NK-92 (cell line): ENCODE results near the gene POLD2.
A peak's percentile ranks its signal among the peaks of the same experiment; 100 is the strongest.
"Not testable (repeated sequence)": the region's sequence is repeated elsewhere in the genome, so short reads cannot be mapped to it uniquely, and the experiment has no call there.

Source experiments
- DNase-seq: peaks from one replicate; lab custom pipeline; 2025; ENCODE audit not compliant: unreplicated experiment; lab: John Stamatoyannopoulos, UW

The POLD2 gene

DNA sequence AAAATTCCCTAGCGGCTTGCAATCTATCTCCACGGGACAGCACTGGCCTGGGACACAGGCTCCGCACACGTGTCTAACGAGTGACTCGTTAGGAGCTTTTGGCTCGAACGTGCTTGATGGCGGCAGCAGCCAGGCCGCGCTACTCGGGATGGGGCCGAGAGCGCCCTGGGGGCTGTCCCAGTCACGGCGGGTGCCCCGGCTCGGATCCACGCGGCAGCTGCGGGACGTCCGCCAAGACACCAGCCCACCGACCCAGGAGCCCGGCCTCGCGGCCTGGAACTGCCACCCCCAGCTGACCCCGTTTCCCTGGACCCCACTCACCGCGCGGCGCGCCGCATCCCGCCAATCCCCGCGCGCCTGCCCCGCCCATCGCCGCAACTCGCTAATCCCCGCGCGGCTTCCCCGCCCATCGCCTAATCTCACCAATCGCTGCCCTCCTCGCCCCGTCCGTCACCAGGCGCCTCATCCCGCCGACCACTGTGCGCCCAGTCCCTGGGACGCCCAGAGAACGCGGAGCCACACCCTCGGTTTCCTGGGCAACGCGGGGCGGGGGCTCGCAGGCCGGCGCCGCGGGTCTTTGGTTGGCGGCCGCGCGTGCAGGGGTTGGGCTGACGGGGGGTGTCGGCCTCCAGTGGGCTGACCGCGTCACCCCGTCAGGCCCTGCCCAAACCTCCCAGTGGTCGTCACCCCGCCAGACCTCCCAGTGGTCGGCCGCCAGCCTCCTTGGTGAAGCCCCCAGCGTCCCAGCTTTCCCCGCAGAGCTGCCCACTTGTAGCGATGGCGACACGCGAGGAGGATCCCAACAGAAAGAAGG lies at the start of gene POLD2:
TSS of gene POLD2 (minus strand) at position 359 of the 814 bp plus-strand sequence. CDS start 1,495 bp downstream, outside the sequence.
- DNase-seq, result peak; percentile 75

DNA sequence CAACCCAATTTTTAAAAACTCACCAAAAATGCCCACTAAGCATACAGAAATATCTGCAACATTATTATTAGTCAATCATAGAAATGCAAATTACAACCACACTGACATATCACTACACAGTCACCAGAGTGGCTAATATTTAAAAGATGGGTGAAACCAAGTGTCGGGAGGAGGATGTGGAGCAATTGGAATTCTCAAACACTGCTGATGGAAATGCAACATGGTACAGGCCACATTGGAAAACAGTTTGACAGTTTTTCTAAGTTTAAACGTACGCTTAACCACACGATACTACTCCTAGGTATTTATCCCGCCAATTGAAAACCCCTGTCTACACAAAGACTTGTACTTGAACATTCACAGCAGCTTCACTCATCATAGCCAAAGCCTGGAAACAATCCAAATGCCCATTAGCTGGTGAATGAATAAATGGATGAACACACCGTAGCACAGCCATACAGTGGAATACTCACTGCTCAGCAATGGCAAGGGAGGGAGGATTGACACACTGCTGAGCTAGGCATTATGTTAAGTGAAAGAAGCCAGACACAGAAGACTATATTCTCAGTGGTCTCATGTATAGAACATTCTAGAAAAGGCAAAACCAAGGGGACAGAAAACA lies 49.6 kb upstream of the POLD2 start:
- no peak for DNase-seq

DNA sequence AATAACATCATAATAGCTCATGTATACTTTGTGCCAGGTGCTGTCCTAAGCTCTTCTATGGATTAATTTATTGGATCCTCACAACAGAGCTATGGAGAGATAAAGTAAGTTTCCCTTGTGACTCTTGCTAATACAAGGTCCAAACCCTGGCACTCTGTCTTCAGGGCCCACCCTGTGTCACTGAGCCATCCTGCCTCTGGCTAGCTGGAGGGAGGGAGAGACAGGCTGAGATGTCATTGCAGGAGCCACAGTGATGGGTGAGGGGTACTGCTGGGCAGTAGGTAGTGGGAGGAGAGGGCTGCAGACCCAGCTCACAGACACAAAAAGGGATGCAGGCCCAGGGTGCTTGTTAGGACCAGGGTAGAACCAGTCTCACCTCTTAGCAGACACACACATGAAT lies 49.0 kb upstream of the POLD2 start:
- no peak for DNase-seq

DNA sequence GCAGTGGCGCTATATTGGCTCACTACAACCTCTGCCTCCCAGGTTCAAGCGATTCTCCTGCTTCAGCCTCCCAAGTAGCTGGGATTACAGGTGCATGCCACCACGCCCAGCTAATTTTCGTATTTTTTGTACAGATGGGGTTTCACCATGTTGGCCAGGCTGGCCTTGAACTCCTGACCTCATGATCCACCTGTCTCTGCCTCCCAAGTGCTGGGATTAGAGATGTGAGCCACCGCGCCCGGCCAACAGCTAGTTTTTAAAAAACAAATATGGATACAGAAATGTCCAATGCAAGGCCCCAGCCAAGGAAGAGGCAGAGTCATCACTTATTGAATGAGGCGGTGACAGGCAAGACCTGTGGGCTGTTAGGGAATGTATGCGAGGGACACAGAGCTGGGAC lies 48.6 kb upstream of the POLD2 start:
- not testable (repeated sequence) for DNase-seq

DNA sequence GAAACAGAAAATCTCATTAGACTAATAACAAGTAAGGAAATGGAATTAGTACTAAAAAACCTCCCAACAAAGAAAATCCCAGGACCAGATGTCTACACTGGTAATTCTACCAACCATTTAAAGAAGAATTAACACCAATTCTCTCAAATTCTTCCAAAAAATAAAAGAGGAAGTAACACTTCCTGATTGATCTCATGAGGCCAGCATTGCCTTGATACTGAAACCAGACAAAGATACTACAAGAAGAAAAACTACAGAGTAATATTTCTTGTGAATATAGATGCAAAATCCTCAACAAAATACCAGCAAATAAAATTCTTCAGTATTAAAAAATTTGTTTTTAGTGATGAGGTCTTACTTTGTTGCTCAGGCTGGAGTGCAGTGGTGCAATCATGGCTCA lies 44.6 kb upstream of the POLD2 start:
- DNase-seq, result no peak

DNA sequence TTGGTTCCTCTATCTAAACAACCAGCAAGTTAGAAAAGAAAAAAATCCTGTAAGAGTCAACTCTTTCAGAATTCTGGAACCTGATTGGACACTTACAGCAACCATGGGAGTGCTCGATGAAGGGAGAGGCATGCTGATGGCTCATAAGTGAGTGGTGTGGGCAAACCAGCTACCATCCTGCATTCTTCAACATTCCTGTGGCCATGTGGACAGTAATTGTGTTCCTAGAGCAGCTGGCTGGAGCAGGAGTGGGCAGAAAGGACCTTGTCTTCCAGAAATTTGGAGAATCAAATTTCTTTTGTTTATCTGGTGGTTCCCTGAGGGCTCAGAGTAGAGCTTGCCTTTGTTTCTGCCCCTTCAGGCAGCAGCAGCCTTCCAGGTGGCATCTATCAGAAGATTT lies 40.2 kb upstream of the POLD2 start:
- DNase-seq, result no peak

DNA sequence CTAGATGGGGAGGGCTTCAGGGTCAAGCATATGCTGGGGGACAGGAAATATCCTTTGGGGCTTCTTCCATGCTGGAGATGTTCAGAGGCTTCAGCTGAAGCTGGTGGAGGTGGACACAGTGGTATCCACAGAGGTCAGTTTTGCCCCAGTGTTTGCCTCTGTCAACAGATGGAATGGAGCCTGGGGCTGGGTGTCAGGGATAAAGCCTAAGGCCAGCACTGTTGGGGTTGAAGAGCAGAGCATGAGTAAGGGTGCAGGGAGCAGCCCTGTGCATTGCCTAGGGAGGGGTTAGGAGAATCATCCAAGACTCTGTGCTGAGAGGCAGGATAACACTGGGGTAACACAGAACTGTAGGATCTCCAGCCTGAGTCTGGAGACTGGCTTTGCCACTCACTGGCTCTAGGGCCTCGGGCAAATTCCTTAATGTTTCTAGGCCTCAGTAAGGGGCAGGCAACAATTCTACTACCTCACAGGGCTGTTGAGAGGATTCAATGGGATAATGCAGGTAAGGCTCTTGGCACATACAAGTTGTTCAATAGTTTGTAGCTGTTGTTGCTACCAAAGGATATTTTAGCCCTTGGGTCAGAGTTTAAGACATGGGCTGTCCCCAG lies 39.5 kb upstream of the POLD2 start:
- DNase-seq, result no peak

DNA sequence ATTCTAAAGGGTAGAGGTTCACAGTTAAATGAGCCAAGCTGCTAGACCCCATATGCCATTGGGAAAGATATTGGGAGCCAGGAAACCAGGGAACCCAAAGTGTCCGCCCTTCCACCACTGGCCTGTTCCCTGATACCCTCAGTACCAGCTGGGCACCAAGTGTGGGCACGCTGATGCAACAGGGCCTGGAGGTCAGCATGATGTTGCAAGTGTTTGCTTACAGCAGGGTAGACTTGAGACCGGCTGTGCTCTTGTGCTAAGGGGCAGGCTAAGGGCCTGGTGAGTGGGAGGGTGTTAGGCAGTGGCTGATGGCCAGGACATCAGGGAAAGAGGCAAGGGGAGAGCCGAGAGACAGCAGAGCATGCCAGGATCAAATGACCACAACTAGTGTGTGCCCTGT lies 38.8 kb upstream of the POLD2 start:
- no peak for DNase-seq

DNA sequence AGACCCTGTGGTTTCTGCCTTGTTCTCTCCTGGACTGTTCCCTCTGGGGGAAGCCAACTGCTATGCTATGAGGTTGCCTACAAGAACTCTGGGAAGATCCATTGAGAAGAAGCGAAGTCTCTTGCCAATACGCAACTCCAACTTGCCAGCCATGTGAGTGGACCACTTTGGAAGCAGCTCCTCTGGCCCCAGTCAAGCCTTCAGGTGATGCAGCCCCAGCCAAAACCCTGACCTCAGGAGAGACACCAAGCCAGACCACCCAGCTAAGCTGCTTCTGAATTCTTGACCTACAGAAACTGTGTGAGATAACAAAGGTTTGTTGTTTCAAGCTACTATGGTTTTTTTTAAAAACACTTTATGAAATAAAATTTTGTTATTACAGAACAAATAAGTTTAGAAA lies 38.0 kb upstream of the POLD2 start:
- DNase-seq, result no peak

DNA sequence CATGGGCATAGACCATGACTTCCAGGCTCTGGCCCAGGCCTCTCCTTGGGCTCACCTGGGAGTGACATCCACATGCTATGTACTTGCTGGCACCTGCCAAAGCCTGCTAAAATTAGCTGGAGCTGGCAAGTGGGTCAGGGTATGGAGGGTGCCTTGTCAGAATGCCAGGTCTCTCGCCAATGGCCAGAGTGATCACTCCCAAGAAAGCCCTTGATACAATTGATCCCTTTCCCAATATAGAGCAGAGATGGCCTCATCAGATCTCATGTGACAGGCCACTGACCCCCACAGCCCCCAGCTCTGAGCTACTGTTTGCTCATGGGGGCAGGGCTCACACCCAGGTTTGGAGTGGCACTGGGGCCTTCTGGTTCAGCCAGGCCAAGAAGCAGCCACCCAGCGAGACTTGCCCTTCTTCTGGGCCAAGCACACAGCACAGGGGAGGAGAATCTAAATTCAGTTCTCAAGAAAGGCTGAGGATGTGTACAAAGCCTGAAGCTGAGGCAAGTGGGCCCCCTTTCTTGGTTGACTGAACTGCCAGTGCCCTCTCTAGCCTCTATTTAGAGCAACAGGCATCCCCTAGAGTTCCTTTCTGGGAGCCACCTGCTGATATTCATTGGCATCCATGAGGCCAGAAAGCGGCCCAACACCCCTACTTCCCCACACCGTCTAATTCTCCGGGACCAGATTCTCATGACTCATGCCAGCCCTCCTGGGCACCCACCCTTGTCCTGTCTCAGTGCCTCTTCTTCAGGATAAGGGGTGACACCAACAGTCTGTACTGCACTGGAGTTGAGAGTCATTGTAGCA lies 36.7 kb upstream of the POLD2 start:
- DNase-seq, result no peak

DNA sequence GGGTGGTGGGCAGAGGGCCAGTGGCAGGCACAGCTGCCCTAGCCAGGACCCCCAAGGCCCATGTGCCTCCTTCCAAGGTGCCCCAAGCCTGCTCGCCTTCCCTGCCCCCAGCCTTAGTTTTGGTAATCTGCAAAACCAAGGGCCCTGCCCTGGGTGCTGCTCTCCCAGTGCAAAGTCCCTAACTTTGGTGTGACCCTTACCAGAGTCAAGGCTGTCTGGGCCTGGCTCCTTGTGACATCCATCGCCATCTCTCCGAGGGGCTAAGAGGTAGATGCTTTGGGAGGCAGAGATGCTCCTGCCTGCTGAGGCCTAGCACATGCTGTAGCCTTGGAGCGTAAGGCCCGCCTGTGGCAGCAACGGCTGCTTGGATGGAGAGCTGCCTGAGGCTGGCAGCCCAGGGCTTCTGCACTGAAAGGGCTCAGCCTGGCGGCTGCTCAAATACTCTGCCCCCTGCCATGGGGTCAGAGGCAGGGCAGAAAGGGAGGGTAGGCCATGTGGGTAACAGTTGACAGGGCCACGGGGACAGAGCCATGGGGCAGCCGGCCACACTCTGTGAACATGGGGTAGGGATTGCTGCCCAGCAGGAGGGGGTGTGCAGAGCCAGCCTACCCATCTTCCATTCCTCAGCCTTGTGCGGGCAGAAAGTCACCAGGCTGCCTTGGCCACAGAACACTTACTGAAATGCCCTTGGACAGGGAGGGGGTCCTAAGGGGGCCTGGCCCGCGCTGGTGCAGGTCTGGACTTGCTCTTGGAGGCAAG lies 35.7 kb upstream of the POLD2 start:
- no peak for DNase-seq

DNA sequence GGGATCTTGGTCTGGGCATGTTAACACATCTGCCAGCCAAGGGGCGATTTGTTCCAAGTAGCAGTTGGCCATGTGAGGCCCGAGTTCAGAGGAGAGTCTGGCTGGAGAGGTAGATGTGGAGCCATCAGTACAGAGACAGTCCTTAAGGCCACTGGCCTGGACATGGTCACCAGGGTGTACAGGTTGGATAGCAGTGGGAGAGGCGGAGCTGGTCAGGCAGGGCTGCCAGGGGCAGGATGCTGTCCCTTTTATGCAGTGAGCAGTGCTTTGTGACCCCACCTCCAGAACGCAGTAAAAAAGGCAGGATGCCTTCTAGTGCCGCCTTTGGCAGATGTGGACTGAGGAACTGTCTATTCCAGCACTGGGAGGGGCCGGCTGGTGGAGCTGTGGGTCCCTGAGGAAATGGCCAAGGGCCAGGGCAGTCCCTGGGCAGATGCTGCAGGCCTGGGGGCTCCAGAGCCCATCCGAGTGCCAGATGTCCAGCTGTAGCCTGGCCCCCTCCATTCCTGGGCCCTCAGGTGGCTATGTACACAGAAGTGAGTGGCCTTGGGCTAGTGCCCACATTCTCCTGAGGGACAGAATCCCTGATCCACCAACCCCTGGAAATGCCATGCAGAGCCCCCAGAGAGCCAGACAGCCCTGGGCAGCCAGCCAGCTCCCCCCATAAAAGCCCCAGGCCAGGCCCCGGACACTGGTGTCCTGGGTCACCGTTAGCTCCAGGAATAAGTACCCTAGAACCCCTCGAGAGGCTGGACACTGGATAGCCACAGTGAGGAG lies 34.9 kb upstream of the POLD2 start:
- DNase-seq, result no peak

DNA sequence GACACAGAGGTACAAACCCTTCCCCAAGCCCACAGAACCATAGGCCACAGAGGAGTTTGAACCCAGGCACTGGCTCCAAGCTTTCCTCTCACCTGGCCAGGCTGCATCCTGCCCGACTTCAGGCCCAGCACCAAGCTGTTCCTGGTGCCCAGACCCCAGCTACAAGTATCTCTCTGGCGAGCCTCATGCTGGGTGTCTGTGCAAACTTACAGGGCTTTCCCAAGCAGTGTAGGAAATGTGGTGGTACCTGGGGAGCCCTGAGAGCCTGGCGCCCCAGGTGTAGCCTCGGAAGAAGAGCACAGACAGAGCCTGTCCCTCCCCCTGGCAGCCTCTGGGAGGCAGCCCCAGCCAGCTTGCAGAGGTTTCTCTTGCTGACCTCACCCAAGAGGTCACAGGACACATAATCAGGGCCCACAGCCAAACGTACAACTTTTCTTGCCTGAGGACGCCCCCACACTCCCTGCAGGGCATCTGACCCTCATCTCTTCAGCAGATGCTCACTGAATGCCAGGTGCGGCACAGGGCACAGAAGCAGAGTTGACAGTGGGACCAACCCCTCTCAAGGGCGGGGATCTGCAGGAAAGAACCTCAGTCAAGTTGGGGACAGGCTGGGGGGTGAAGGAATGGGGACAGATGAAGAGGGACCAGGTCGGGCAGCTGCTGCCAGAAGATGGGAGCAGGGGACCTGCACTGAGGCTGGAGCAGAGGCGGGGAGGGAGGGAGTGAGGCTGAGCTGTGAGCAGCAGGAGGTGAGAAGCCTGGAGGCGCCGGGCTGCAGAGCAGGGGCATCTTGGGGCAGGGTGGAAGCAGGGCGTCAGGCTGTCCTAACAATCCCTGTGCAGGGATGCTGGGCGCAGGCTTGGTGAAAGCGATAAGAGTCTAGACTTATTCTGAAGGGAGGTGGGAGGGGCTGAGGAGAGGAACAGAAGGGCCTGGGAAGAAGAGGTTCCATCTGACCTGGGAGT lies 34.0 kb upstream of the POLD2 start:
- no peak for DNase-seq

DNA sequence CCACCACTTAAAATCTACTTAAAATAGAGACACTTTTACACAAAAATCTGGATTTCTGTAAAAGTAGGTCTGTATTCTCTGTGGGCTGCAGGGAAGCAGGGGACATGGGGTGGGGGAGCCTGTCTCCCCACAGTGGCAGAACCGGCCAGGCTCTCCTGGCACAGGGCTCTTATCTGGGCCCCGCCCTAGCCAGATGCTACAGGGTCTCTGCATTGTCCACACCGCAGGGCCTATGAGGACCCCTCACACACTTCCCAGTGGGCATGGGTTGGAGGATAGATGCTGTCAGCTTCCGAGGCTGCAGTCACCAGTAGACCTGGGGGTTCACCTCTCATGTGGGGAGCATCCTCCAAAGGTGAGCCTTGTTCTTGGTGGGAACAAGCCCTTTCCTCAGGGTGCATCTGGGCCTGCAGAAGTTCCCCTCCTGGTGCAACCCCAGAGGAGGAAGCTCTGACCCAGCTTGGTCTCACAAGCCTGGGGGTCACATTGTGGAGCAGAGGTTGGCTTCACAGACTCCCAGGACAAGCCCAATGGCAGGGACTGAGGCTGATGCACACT lies 33.2 kb upstream of the POLD2 start:
- no peak for DNase-seq

DNA sequence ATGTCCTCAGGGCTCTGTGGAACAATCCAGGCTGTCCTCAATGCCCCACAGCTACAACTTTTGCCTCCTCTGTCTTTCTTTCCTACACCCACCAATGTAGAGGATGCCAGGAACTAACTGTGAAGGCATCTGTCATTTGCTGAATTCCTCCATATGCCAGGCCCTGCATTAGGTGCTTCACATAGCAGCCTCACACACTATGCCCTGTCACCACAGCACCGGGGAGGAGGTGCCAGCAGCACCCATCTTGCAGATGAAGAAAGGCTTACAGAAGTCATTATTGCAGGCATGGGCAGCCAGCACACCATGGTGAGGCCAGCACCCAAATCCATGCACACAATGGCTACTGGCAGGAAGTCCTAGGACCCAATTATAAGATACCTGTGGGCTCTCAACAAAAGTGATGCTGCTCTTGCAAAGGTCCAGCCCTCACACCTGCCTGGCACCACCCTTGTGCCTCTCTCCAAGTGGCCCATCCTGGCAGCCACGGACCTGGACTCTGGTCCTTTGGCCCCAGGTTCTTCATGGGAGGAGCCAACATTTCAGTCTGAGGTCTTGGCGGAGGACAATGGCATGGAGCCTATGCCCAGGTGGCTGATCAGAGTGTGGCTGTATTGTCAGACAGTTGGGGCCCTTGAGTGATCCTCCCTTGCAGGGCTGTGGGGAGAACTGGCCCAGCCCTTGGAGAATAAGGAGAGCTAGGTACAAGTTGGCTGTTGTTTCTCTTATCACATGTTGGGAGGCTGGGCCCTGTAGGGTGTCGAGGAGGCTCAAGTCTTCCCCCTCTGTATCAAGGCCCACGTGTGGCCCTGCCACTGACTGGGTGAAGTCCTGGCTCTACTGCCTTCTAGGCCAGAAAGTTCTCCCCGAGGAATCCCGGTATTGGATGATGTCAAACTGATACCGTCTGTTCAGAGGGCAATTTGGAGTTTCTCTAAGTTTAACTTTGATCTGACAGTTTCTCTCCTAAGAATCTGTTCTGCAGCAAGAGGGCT lies 32.1 kb upstream of the POLD2 start:
- DNase-seq, result no peak

DNA sequence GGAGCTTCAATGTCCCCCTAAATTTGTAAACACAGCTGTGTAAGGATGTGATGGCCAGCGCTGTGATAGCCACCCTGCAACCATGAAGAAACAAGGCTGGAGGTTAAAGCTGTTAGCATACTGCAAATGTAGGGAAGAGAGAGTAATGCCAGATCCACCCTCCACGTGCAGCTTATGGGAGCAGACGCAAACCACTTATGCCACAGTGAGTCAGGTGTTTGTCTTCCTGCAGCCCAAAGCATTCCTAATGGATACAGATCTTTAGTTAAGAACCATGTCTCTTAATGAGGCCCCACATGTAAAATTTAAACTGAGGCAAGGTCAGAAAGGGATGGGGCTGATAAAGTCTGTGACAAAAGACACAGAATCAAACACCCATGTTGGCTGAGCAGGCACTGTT lies 31.4 kb upstream of the POLD2 start:
- no peak for DNase-seq

DNA sequence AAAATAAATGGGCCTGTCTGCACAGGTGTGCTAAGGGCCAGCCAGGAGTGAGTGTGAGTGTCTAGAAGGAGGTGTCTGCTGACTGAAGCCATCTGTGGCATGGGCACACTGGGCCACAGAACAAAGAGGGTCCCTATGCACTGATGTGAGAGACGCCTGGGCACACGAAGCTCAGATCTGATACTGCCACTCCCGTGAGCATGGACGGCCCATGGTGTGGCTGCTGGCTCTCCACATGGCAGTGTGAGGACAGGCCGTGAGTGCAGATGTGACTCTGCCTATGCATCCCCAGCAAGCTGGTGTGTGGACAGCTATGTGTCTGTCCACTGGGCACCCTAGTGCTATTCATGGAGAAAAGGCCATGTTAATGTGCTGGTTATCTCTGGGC lies 30.6 kb upstream of the POLD2 start:
- no peak for DNase-seq
